Spleen (tissue), 7 donors: ENCODE results near the gene PARD3.

Experiments
- POLR2AphosphoS5 ChIP-seq, 3 donors: sonication (generic); formaldehyde crosslinking; IDR thresholded peaks; one replicate each; pipeline ENCODE4 v1.5.1; 2017; ENCODE audit warnings: antibody characterized with exemption in 3 of 3
- TF ChIP-seq, protein P1 (sequence below), 11 experiments: fragments of 200-600 bp in 7 of 11; fragments of 450-650 bp in 4 of 11; sonication (generic) in 4 of 11; IDR thresholded peaks in 8 of 11; conservative IDR thresholded peaks in 3 of 11; 1 replicate in 7 of 11; 2 replicates in 4 of 11; pipeline versions ENCODE4 v1.4.0 to v1.8.0; 2016 to 2021; ENCODE audit warnings: antibody characterized with exemption in 11 of 11, inconsistent platforms in 4 of 11, mild to moderate bottlenecking in 1 of 11
- donor health status: DM: no; HTN: no; CAD: no; lungs with moderate emphysema.
- donor health status: DM: no; HTN: no; CAD: no.
- donor health status: DM: no; HTN: no; CAD: no.

DNA sequence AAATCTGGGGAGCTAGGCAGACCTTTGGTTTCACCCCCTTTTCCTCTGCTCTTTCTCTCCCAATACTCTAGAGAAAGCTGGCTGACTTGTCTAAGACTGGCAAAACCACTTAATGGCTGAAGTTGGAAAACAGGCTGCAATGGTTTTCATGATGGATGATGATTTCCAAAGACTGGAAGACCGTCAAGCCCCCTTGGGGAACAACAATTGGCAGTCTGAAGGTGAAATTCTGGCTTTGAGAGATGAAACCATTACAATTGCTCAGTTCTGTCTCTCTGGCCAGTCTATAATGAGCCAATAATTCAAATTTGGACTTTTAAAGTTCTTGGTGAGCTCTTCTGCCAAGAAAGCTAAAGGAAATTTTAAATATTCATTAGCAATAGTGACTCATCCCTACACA lies 680.5 kb downstream of the PARD3 start:
- no peak for TF ChIP-seq POLR2AphosphoS5 (IDR thresholded peaks at IDR 0.05)
- TF ChIP-seq, protein P1, sequence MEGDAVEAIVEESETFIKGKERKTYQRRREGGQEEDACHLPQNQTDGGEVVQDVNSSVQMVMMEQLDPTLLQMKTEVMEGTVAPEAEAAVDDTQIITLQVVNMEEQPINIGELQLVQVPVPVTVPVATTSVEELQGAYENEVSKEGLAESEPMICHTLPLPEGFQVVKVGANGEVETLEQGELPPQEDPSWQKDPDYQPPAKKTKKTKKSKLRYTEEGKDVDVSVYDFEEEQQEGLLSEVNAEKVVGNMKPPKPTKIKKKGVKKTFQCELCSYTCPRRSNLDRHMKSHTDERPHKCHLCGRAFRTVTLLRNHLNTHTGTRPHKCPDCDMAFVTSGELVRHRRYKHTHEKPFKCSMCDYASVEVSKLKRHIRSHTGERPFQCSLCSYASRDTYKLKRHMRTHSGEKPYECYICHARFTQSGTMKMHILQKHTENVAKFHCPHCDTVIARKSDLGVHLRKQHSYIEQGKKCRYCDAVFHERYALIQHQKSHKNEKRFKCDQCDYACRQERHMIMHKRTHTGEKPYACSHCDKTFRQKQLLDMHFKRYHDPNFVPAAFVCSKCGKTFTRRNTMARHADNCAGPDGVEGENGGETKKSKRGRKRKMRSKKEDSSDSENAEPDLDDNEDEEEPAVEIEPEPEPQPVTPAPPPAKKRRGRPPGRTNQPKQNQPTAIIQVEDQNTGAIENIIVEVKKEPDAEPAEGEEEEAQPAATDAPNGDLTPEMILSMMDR (IDR thresholded peaks at IDR 0.05 in 8 of 11, conservative IDR thresholded peaks at IDR 0.05 in 3 of 11): no peak
